Keratinocyte (primary cell): ENCODE data around the gene ZDHHC20. TPM values are rescaled to one million over a fixed set of nuclear protein-coding genes. Genes with fewer than 3 reads are reported as not detected.

Source experiments
- DNase-seq: peaks from one replicate; pipeline ENCODE4 v3.0.0-alpha.2; 2011; ENCODE audit warnings: low read depth, missing footprints, low spot score
- FAIRE-seq: peaks from 2 replicates; lab custom pipeline; 2011; peaks lifted over from hg19 to GRCh38; lab: Jason Lieb, UNC
- H2AFZ ChIP-seq: 2 replicates; pipeline ENCODE4 v1.6.0; 2012; ENCODE audit warnings: low read length, control low read depth, inconsistent platforms; ENCODE audit not compliant: control insufficient read depth
- H3K27ac ChIP-seq: 2 replicates; pipeline ENCODE4 v1.5.1; 2011; ENCODE audit warnings: low read length; ENCODE audit not compliant: control insufficient read depth, insufficient read depth
- H3K27me3 ChIP-seq: 3 replicates; pipeline ENCODE4 v1.6.0; 2011; ENCODE audit warnings: low read length; ENCODE audit not compliant: control insufficient read depth, insufficient read depth; ENCODE audit errors: extremely low read depth
- H3K36me3 ChIP-seq, 2 experiments: 2 replicates in 1 of 2; 3 replicates in 1 of 2; pipeline ENCODE4 v1.5.1; 2011; ENCODE audit warnings: low read length in 2 of 2, mild to moderate bottlenecking in 1 of 2; ENCODE audit not compliant: control insufficient read depth in 2 of 2, insufficient read depth in 2 of 2; ENCODE audit errors: extremely low read depth in 1 of 2
- H3K4me1 ChIP-seq: 3 replicates; pipeline ENCODE4 v1.5.1; 2011; ENCODE audit warnings: low read length; ENCODE audit not compliant: control insufficient read depth, insufficient read depth; ENCODE audit errors: extremely low read depth
- H3K4me2 ChIP-seq: 3 replicates; pipeline ENCODE4 v1.6.0; 2011; ENCODE audit warnings: low read depth, low read length; ENCODE audit not compliant: control insufficient read depth, insufficient read depth; ENCODE audit errors: extremely low read depth
- H3K4me3 ChIP-seq, 3 experiments: fragments of 200-600 bp in 1 of 3; sonication (generic) in 1 of 3; 2 replicates in 2 of 3; 3 replicates in 1 of 3; pipeline ENCODE4 v1.5.1; 2011 to 2016; ENCODE audit warnings: low read length in 3 of 3, mild to moderate bottlenecking in 3 of 3, control low read depth in 2 of 3, inconsistent platforms in 1 of 3, low read depth in 1 of 3, mixed read lengths in 1 of 3, mixed run types in 1 of 3, moderate library complexity in 1 of 3; ENCODE audit not compliant: control insufficient read depth in 2 of 3, insufficient read depth in 2 of 3; ENCODE audit errors: extremely low read depth in 1 of 3
- H3K79me2 ChIP-seq: 2 replicates; pipeline ENCODE4 v1.6.0; 2012; ENCODE audit warnings: low read length; ENCODE audit not compliant: control insufficient read depth, insufficient read depth
- H3K9ac ChIP-seq: 3 replicates; pipeline ENCODE4 v1.6.0; 2011; ENCODE audit warnings: low read length; ENCODE audit not compliant: control insufficient read depth, insufficient read depth; ENCODE audit errors: extremely low read depth
- H3K9me1 ChIP-seq: 3 replicates; pipeline ENCODE4 v1.6.0; 2011; ENCODE audit warnings: low read length; ENCODE audit not compliant: control insufficient read depth, insufficient read depth; ENCODE audit errors: extremely low read depth
- H3K9me3 ChIP-seq: 2 replicates; pipeline ENCODE4 v1.5.1; 2012; ENCODE audit warnings: low read depth, low read length; ENCODE audit not compliant: control insufficient read depth
- H4K20me1 ChIP-seq: 3 replicates; pipeline ENCODE4 v1.6.0; 2011; ENCODE audit warnings: low read length; ENCODE audit not compliant: control insufficient read depth, insufficient read depth; ENCODE audit errors: extremely low read depth
- CTCF ChIP-seq, 3 experiments: IDR thresholded peaks in 1 of 3; conservative IDR thresholded peaks in 1 of 3; optimal IDR thresholded peaks in 1 of 3; 2 replicates in 2 of 3; 3 replicates in 1 of 3; pipeline versions ENCODE3 to v1.5.1; 2011; ENCODE audit warnings: low read length in 3 of 3, mild to moderate bottlenecking in 3 of 3, moderate library complexity in 2 of 3, control low read depth in 1 of 3, inconsistent platforms in 1 of 3; ENCODE audit not compliant: insufficient read depth in 2 of 3; ENCODE audit errors: extremely low read depth in 1 of 3
- EZH2 ChIP-seq: IDR thresholded peaks from one replicate; pipeline ENCODE4 v1.6.1; 2012; ENCODE audit warnings: inconsistent platforms, mild to moderate bottlenecking, low read length, moderate library complexity
- dilution Hi-C: fragments of 300-500 bp; cut with MboI; formaldehyde crosslinking; loops from one replicate; pipeline ENCODE4 v1.7.0; 2020; ENCODE audit warnings: low sequenced_read_pairs; ENCODE audit not compliant: extremely low pct_ligation_motif_present
- polyA plus RNA-seq, 5 experiments: library from polyadenylated mRNA; depleted of rRNA in 3 of 5; stranded (reverse) in 3 of 5; stranded (forward) in 1 of 5; unstranded in 1 of 5; fragments of >200 nt; gene quantifications; 1 replicate in 1 of 5; 2 replicates in 3 of 5; 3 replicates in 1 of 5; pipeline versions ENCODE4 v1.2.1 to v1.2.3, GENCODE V29; 2011 to 2012; ENCODE audit warnings: missing spikeins in 2 of 5, low read depth in 1 of 5, low replicate concordance in 1 of 5

ZDHHC20 gene
- polyA plus RNA-seq, 1 donor (not counting 4 experiments of a cell fraction or from before 2014, with no cell fraction given): 45.8 TPM

- no peak overlapping the region for H3K9ac ChIP-seq
- H3K27ac ChIP-seq: peak overlapping the region; percentile 72
- dilution Hi-C loops: no loop called here
- no peak overlapping the region for H2AFZ ChIP-seq
- TF ChIP-seq EZH2: no peak
- TF ChIP-seq CTCF (optimal IDR thresholded peaks at IDR 0.05 in 1 of 3, IDR thresholded peaks at IDR 0.05 in 1 of 3, conservative IDR thresholded peaks at IDR 0.05 in 1 of 3; ENCODE audit: extremely low read depth in 1 of 3, insufficient read depth in 2 of 3, low read length in 3 of 3): no peak
- H3K9me1 ChIP-seq: no peaks in the 10 kb centered on the region
- peaks cover 16% of the 10 kb centered on the region for H3K4me1 ChIP-seq
- H3K9me3 ChIP-seq: no peaks in the 10 kb centered on the region
- H3K4me2 ChIP-seq: no peak overlapping the region
- FAIRE-seq: no peak
- H3K27me3 ChIP-seq: no peaks in the 10 kb centered on the region
- no peaks in the 10 kb centered on the region for H3K36me3 ChIP-seq
- no peaks in the 10 kb centered on the region for H4K20me1 ChIP-seq
- no peak overlapping the region for H3K4me3 ChIP-seq
- DNase-seq: no peak
- H3K79me2 ChIP-seq: peaks cover 32% of the 10 kb centered on the region
Observed at GRCh38 chr13:21436582-21436981, 22.5 kb downstream of the ZDHHC20 start.

GRCh38 chr13:21435687-21436151 is 23.4 kb downstream of the ZDHHC20 start:
- Histone ChIP-seq H3K9me3 (no peaks in the 10 kb centered on the region), H3K4me2 (peak overlapping the region; percentile 57), H3K27me3 (no peaks in the 10 kb centered on the region), H2AFZ (peak overlapping the region; percentile 66), H3K9me1 (no peaks in the 10 kb centered on the region), H3K79me2 (peaks cover 32% of the 10 kb centered on the region), H3K36me3 (no peaks in the 10 kb centered on the region), H3K9ac (no peak overlapping the region), H3K27ac (peak overlapping the region; percentile 72), H4K20me1 (no peaks in the 10 kb centered on the region), H3K4me3 (peak overlapping the region in 2 of 3 experiments; percentile 8 to 21), H3K4me1 (peaks cover 16% of the 10 kb centered on the region)
- TF ChIP-seq EZH2: no peak
- no peak for TF ChIP-seq CTCF (optimal IDR thresholded peaks at IDR 0.05 in 1 of 3, IDR thresholded peaks at IDR 0.05 in 1 of 3, conservative IDR thresholded peaks at IDR 0.05 in 1 of 3; ENCODE audit: extremely low read depth in 1 of 3, insufficient read depth in 2 of 3, low read length in 3 of 3)
- dilution Hi-C loops: no loop called here
- DNase-seq: no peak
- peak; percentile 20 for FAIRE-seq
